H9 (cell line): ENCODE results near the gene FMN1. TPM values are rescaled to one million over a fixed set of nuclear protein-coding genes. Genes with fewer than 3 reads are reported as not detected.

Experiments
- DNase-seq: peaks from one replicate; pipeline ENCODE4 v3.0.0-alpha.2; 2017
- H2AFZ ChIP-seq: one replicate; pipeline ENCODE4 v1.6.1; 2013; ENCODE audit warnings: mild to moderate bottlenecking, low read length, control low read depth, moderate library complexity
- H2AK5ac ChIP-seq: 2 replicates; pipeline ENCODE4 v1.6.1; 2013; ENCODE audit warnings: low read length, control low read depth, mixed read lengths; ENCODE audit not compliant: insufficient read length
- H2BK120ac ChIP-seq: one replicate; pipeline ENCODE4 v1.6.1; 2013; ENCODE audit warnings: low read depth, mild to moderate bottlenecking, low read length, control low read depth, inconsistent platforms; ENCODE audit not compliant: poor library complexity, severe bottlenecking
- H2BK12ac ChIP-seq: 2 replicates; pipeline ENCODE4 v1.6.1; 2013; ENCODE audit warnings: low read length, control low read depth, mixed read lengths, low read depth; ENCODE audit not compliant: insufficient read length
- H2BK15ac ChIP-seq: 2 replicates; pipeline ENCODE4 v1.6.1; 2013; ENCODE audit warnings: low read depth, low read length, control low read depth
- H2BK20ac ChIP-seq: one replicate; pipeline ENCODE4 v1.6.1; 2013; ENCODE audit warnings: low read depth, mild to moderate bottlenecking, low read length, control low read depth, inconsistent platforms; ENCODE audit not compliant: poor library complexity, severe bottlenecking
- H2BK5ac ChIP-seq: 2 replicates; pipeline ENCODE4 v1.6.1; 2013; ENCODE audit warnings: low read length, control low read depth, mixed read lengths; ENCODE audit not compliant: insufficient read length
- H3K14ac ChIP-seq: 2 replicates; pipeline ENCODE4 v1.6.1; 2013; ENCODE audit warnings: low read length, control low read depth; ENCODE audit not compliant: insufficient read depth
- H3K18ac ChIP-seq: 2 replicates; pipeline ENCODE4 v1.6.1; 2013; ENCODE audit warnings: low read depth, mild to moderate bottlenecking, mixed read lengths, low read length, control low read depth; ENCODE audit not compliant: insufficient read length
- H3K23ac ChIP-seq: 2 replicates; pipeline ENCODE4 v1.6.1; 2013; ENCODE audit warnings: low read length, control low read depth, mixed read lengths, low read depth; ENCODE audit not compliant: insufficient read length
- H3K23me2 ChIP-seq: 2 replicates; pipeline ENCODE4 v1.6.1; 2013; ENCODE audit warnings: low read depth, mild to moderate bottlenecking, mixed read lengths, low read length, control low read depth; ENCODE audit not compliant: insufficient read length, poor library complexity, severe bottlenecking
- H3K27ac ChIP-seq: 2 replicates; pipeline ENCODE4 v1.5.1; 2013; ENCODE audit warnings: low read length, control low read depth, mixed read lengths, low read depth; ENCODE audit not compliant: insufficient read length
- H3K27me3 ChIP-seq: 2 replicates; pipeline ENCODE4 v1.6.1; 2013; ENCODE audit warnings: low read length, control low read depth, inconsistent platforms; ENCODE audit not compliant: insufficient read depth
- H3K4ac ChIP-seq: 2 replicates; pipeline ENCODE4 v1.6.1; 2013; ENCODE audit warnings: low read depth, mild to moderate bottlenecking, control low read depth, inconsistent platforms, low read length, moderate library complexity
- H3K4me1 ChIP-seq: 2 replicates; pipeline ENCODE4 v1.6.1; 2013; ENCODE audit warnings: low read length, control low read depth, inconsistent platforms; ENCODE audit not compliant: insufficient read depth
- H3K4me2 ChIP-seq: 2 replicates; pipeline ENCODE4 v1.6.1; 2013; ENCODE audit warnings: low read length, control low read depth, mixed read lengths; ENCODE audit not compliant: insufficient read length, insufficient read depth
- H3K56ac ChIP-seq: 2 replicates; pipeline ENCODE4 v1.6.1; 2013; ENCODE audit warnings: low read depth, mild to moderate bottlenecking, mixed read lengths, low read length, control low read depth; ENCODE audit not compliant: insufficient read length
- H3K79me1 ChIP-seq: 2 replicates; pipeline ENCODE4 v1.6.1; 2013; ENCODE audit warnings: low read depth, mild to moderate bottlenecking, moderate library complexity, low read length, control low read depth, inconsistent platforms; ENCODE audit not compliant: insufficient read depth, poor library complexity, severe bottlenecking
- H3K79me2 ChIP-seq: 2 replicates; pipeline ENCODE4 v1.6.1; 2013; ENCODE audit warnings: low read length, control low read depth, inconsistent platforms; ENCODE audit not compliant: insufficient read depth
- H3K9ac ChIP-seq: 2 replicates; pipeline ENCODE4 v1.6.1; 2013; ENCODE audit warnings: low read length, control low read depth, mixed read lengths; ENCODE audit not compliant: insufficient read length; ENCODE audit errors: extremely low read depth
- H3K9me3 ChIP-seq: one replicate; pipeline ENCODE4 v1.6.1; 2013; ENCODE audit warnings: low read depth, low read length, inconsistent platforms; ENCODE audit not compliant: control insufficient read depth
- H3T11ph ChIP-seq: one replicate; pipeline ENCODE4 v1.6.1; 2013; ENCODE audit warnings: mild to moderate bottlenecking, low read length, control low read depth, inconsistent platforms
- H4K20me1 ChIP-seq: one replicate; pipeline ENCODE4 v1.6.1; 2013; ENCODE audit not compliant: control insufficient read depth, insufficient read length, insufficient read depth
- H4K5ac ChIP-seq: 2 replicates; pipeline ENCODE4 v1.6.1; 2013; ENCODE audit warnings: low read depth, mild to moderate bottlenecking, mixed read lengths, low read length, control low read depth; ENCODE audit not compliant: insufficient read length
- H4K8ac ChIP-seq: replicated peaks from 2 replicates; pipeline ENCODE4 v1.6.1; 2013; ENCODE audit warnings: low read length, control low read depth, mixed read lengths, low read depth; ENCODE audit not compliant: insufficient read length
- H4K91ac ChIP-seq: 2 replicates; pipeline ENCODE4 v1.6.1; 2013; ENCODE audit warnings: low read depth, mild to moderate bottlenecking, moderate library complexity, mixed read lengths, low read length, control low read depth; ENCODE audit not compliant: insufficient read length
- H3K27ac Mint-ChIP-seq, 3 experiments: 2 replicates in 2 of 3; 3 replicates in 1 of 3; pipeline ENCODE4 v1.8.0; 2020 to 2021; ENCODE audit warnings: mixed read lengths in 3 of 3, mild to moderate bottlenecking in 1 of 3, moderate library complexity in 1 of 3
- H3K27me3 Mint-ChIP-seq: 2 replicates; pipeline ENCODE4 v1.8.0; 2021; ENCODE audit warnings: low read depth, mild to moderate bottlenecking, moderate library complexity, mixed read lengths
- H3K36me3 Mint-ChIP-seq, 3 experiments: 2 replicates in 2 of 3; 3 replicates in 1 of 3; pipeline ENCODE4 v1.8.0; 2020 to 2021; ENCODE audit warnings: low read depth in 3 of 3, mixed read lengths in 3 of 3; ENCODE audit not compliant: insufficient read depth in 1 of 3
- H3K4me1 Mint-ChIP-seq, 2 experiments: 2 replicates each; pipeline ENCODE4 v1.8.0; 2020; ENCODE audit warnings: mixed read lengths in 2 of 2
- H3K4me3 Mint-ChIP-seq, 2 experiments: 2 replicates in 1 of 2; 3 replicates in 1 of 2; pipeline ENCODE4 v1.8.0; 2020 to 2021; ENCODE audit warnings: mild to moderate bottlenecking in 2 of 2, mixed read lengths in 2 of 2, moderate library complexity in 1 of 2
- H3K9me3 Mint-ChIP-seq, 2 experiments: 2 replicates in 1 of 2; 3 replicates in 1 of 2; pipeline ENCODE4 v1.8.0; 2020; ENCODE audit warnings: mild to moderate bottlenecking in 2 of 2, mixed read lengths in 2 of 2, moderate library complexity in 1 of 2
- CTCF ChIP-seq: fragments of 200-600 bp; sonication (generic); conservative IDR thresholded peaks from 3 replicates; pipeline ENCODE4 v1.8.0; 2021; ENCODE audit warnings: antibody characterized with exemption, mild to moderate bottlenecking
- WGBS: extraction: QIAGEN DNeasy Blood & Tissue Kit; methylation state at CpG from one replicate; pipeline ENCODE4 v1.1.7; 2013; ENCODE audit warnings: missing lambda C conversion rate, low lambda C conversion rate, mixed read lengths; ENCODE audit not compliant: insufficient read length; ENCODE audit errors: extremely low coverage; 5-methylcytosine and 5-hydroxymethylcytosine counted together
- total RNA-seq: library from RNA; stranded (reverse); gene quantifications from 2 replicates; pipeline ENCODE4 v1.2.1, GENCODE V29; 2021

Gene FMN1
- total RNA-seq, 1 experiment from 2014 or later, result 1.9 TPM

- Histone ChIP-seq H2BK15ac (no peak overlapping the region), H2AK5ac (no peak overlapping the region), H3T11ph (no peak overlapping the region), H3K27ac (no peak overlapping the region), H3K27me3 (no peaks in the 10 kb centered on the region), H3K14ac (no peak overlapping the region), H4K20me1 (no peaks in the 10 kb centered on the region), H3K9me3 (no peaks in the 10 kb centered on the region), H2BK120ac (no peak overlapping the region), H2BK20ac (no peak overlapping the region), H2AFZ (no peak overlapping the region), H4K5ac (no peak overlapping the region), H3K23me2 (no peaks in the 10 kb centered on the region), H2BK5ac (no peak overlapping the region), H3K23ac (no peak overlapping the region), H4K8ac (no peak overlapping the region), H2BK12ac (no peak overlapping the region), H3K56ac (no peak overlapping the region), H3K4me1 (no peaks in the 10 kb centered on the region), H4K91ac (no peak overlapping the region), H3K4me2 (no peak overlapping the region), H3K18ac (no peak overlapping the region), H3K4ac (no peak overlapping the region), H3K79me1 (no peaks in the 10 kb centered on the region), H3K9ac (no peak overlapping the region), H3K79me2 (no peaks in the 10 kb centered on the region)
- no peak for DNase-seq
- WGBS, result no CpG with 5 or more reads among the region's 4 CpGs
- no peaks in the 10 kb centered on the region for H3K4me1 Mint-ChIP-seq
- H3K9me3 Mint-ChIP-seq, result no peaks in the 10 kb centered on the region
- H3K27ac Mint-ChIP-seq, result no peak overlapping the region
- no peak overlapping the region for H3K4me3 Mint-ChIP-seq
- TF ChIP-seq CTCF, result no peak
- H3K27me3 Mint-ChIP-seq, result no peaks in the 10 kb centered on the region
- H3K36me3 Mint-ChIP-seq, result no peaks in the 10 kb centered on the region
These were observed 369.3 kb downstream of the FMN1 start for GRCh38 chr15:32825219-32825618.
